Central memory CD4-positive, alpha-beta T cell (primary cell): ENCODE measurements around the gene FOXB1.

Experiments used
- DNase-seq: peaks from one replicate; pipeline ENCODE4 v3.0.0; 2022
- total RNA-seq, 3 experiments: gene quantifications; one replicate each; lab custom pipeline; 2026; lab: John Stamatoyannopoulos, UW

FOXB1 gene
- 0.18 to 0.77 (median 0.22) reads per million in 3 experiments for total RNA-seq

DNA sequence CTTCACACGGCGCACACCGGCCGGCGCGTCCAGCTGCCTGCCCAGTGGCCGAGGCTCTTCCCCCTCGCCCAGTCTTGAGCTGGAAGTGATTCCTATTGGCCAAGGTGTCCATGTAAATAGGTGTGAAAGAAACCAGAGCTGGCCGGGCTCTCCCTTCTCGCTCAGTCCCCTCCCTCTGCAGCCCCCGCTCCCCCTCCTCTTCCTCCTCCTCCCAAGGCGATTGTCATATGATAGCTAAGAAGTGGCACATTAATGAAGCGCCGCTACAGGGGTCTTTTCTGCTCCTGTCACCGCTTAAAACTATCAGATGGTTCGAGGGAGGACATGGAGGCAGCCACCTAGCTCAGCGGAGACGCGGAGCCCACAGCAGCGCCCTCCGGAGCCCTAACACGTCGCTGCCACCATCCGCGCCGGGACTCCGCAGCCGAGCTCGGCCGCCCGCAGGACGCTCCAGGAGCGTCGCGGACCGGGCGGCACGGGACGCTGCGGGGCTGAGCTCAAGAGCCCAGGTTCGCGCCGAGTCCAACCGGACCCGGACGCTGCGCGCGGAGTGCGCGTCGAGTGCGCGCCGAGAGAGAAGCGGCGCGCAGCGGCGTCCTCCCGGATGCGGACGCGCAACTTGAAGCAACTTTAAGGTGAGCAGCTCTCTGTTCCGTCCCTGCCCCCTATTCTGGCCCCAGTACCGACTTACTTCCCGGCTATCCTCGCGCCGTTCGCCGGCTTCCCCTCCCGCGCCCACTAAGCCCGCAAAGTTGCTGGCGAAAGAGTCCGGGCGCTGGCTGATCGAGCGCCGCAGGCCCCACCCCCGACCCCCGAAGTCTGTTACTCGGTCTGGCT lies at the start of gene FOXB1:
Gene FOXB1 (plus strand): TSS at position 303 of the 837 bp plus-strand sequence. CDS start 653 bp downstream, outside the sequence.
- DNase-seq: no peak

DNA sequence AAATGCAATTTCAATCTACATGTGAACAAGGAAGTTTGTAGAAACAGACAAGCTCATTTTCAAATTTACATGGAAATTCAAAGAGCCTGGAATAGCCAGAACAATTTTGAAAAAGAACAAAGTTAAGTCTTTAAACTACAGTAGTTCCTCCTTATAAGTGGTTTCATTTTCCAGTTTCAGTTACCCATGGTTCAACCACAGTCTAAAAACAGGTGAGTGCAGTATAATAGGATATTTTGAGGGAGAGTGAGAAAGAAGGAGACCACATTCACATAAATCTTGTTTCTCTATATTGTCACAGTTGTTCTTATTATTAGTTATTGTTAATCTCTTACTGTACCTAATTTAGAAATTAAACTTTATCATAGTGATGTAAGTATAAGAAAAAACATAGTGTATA lies 45.8 kb upstream of the FOXB1 start:
- no peak for DNase-seq

DNA sequence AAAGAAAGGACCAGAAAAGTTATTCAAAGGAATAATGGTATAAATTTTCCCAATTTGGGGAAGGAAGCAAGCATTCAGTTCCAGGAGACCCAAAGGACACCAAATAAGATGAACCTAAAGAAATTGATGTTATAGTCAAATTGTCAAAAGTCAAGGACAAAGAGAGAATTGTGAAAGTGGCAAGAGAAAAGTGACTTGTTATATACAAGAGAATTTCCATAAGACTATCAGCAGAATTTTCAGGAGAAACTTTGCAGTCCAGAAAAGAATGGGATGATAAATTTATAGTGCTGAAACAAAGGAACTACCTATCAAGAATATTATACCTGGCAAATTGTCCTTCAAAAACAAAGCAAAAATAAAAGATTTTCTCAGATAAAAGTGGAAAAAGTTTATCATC lies 43.8 kb upstream of the FOXB1 start:
- DNase-seq: no peak

DNA sequence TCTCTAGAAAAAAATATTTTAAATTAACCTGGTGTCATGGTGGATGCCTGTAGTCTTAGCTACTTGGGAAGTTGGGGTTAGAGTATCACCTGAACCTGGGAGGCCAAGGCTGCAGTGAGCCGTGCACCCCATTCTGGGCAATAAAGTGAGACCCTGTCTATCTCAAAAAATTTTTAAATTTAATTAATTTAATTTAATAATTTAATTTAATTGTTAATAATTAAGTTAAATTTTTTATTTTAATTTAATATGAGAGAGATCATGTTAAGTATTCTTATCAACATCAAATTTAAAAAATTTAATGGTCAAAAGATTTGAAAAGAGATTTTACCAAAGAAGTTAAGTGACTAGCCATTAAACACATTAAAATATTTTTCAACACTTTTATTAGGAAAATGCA lies 40.8 kb upstream of the FOXB1 start:
- no peak for DNase-seq

DNA sequence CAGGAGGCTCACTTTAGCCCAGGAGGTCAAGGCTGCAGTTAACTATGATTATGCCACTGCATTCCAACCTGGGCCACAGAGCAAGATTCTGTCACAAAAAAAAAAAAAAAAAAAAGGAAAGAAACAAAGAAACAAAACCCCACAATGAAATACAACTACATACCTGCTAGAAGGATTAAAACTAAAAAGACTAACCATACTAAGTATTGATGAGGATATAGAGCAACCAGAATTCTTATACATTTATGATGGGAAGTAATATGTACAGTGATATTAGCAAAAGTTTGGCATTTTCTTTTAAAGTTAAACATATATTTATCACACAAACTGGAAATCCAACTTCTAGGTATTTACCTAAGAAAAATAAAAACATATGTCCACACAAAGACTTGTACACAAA lies 40.2 kb upstream of the FOXB1 start:
- no peak for DNase-seq

DNA sequence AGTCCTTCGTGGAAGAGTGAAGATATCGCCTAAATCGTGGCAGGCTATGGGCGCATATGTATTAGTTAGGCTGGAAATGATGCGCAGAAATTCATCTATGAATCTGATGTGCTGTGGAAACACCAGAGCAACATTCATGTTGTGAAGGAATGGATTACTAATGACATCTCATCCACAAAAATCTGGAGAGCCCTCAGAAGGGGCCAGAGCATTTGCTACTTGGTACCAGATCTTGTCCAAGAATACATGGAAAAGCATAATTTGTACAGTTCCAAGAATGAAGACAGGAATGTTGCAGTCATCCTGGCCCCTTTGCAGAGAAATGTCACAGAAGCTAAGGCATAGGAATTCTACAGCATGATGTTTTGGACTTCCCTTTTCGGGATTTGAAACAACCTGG lies 38.4 kb upstream of the FOXB1 start:
- no peak for DNase-seq

DNA sequence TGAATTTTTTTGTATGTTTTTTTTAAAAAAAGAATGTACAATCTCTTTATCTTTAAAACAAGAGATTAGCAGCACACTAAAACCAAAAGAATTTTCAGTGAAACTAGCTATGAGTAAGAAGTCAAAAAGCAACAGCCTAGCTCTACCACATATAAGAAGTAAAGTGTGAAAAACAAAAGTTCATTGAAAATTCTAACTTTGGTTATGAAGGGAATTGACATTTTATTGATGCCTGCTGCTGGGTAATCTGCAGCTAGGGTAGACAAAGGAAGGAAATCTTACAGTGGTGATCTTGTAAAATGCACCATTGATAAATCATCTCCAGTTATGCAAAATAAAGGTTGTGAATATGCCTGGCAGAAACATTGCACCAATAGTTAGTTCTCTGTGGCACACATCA lies 37.8 kb upstream of the FOXB1 start:
- no peak for DNase-seq

DNA sequence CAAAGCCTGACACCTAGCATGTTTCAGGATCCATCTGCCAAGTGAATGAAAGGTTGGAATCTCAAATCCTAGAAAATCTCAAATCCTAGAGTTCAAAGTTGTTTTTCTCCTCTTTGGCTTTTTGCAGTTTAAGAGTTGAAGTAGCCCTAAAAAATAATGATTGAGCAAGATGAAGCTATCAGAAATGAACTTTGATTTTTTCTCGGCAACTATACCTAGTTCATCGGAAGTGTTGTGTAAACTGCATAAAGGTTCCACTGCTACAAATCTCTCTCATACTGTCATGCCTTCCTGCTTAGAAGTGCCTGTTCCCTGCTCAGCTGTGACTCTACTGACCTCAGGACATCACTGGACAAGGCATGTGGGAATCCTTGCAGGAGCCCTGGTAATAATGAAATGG lies 35.8 kb upstream of the FOXB1 start:
- DNase-seq: no peak

DNA sequence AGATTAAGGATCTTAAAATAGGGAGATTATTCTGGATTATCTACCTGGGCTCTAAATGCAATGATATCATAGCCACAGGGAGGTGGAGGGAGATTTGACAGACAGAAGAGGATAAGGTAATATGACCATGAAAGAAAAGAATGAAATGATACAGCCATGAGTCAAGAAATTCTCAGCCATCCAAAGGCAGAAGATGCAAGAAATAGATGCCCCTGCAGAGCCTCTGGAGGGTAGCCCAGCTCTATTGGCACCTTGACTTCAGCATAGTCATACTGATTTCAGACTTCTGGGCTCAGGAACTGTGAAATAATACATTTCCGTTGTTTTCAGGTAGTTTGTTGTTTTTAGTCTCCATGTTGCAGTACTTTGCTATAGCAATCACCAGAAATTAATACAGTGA lies 31.9 kb upstream of the FOXB1 start:
- no peak for DNase-seq

DNA sequence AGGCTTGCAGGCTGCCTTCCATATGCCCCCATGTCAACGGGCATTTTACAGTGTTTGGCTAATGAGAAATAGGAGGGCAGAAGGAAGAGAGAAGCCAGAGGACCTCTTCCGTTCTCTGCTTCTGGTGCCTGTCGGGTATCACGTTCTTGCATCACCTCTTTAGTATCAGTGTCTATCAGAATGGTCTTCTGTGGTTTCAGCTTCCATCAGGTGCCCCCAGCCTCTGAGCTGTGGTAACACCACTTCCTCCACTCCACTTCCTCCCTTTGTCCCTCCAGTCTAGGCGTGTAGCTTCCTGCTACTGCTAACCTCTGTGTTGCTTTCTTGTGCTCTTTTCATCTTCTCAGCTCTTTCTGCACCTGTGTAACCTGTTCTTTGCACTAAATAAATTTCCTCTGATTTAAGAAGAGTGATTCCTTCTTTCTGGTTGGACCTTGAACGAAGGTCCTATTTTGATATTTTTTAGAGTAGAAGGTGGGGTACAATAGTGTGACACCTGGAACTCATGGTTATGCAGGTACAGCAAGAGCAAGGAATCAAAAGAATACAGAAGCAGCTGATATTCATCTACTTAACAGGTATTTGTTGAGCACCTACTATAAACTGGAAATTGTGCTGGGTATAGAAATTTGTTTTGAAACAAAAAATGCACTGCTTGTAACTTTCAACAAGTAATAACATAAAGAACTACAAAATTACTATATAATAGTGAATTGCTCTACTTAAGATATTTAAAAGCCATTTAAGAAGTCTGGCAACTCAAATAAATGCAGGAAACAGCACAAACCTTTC lies 27.4 kb upstream of the FOXB1 start:
- peak; percentile 86 for DNase-seq

DNA sequence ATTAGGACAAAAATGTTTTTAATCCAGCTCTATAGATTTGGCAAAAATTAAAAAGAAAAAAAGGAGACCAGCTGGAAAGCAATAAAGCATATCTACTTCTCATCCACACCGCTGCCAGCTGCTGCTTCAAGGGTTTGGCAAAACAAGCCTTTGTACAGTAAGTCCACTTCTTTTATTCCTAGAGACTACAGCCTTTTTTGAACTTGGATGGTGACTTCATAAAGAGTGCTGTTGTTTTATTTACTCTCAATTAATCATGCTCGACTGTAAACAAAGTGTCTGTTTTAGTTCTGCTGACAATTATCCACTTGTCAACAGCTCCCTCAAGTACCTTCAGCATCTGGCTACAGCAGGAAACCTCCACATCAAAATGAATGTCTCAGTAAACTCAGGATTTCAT lies 12.3 kb upstream of the FOXB1 start:
- DNase-seq: no peak

DNA sequence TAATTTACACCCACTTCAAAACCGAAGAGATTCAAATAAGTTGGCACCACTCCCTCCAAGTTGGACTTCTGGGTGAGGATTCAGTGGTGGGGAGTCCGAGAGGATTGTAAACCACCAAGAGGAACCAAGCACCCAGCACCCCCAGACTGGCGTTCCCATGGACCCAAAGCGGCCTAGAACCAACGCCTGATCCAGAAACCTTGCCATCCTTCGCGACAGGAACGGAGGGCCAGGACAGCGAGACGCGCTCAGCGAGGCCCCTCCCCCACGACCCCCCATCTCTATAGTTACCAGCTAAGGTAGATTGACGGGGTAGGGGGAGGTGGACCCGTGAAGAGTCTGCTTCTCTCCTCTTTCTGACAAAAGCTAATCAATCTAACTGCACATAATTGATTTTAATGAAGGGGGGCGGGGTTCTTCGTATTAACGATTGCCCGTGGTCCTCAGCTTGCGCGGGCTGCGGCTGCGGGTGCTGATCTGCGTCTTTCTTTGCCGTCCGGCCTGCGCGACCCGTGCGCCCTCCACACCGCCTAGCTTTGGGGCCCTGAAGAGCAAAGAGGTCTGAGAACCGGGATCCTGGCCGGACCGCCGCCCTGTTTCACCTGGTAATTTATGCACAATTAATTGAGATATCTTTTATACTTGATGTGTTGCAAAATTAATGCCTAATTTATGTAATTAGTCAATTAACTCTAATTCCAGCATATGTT lies 10.9 kb upstream of the FOXB1 start:
- DNase-seq: no peak

DNA sequence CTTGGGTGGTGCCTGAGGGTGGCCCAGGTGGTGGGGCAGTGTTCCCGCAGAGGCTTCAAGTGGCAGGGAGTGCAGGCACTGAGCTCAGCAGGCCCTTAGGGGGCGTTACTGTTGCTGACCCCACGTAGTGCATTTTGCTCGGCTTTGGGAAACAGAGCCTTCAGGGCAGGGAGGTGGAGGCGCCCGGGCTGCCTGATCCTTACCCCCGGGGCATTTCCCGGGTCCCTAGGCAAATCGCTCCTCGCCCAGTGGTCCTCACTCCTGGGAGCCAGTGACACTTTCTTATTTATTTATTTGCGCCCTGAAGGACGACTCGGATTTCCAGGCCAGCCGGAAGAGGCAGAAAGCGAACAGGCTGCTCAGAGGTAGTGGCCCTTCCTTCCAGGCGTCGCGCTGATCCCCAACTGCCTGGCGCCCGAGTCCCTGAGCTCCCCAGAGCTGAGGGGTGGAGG lies 10.1 kb upstream of the FOXB1 start:
- no peak for DNase-seq

DNA sequence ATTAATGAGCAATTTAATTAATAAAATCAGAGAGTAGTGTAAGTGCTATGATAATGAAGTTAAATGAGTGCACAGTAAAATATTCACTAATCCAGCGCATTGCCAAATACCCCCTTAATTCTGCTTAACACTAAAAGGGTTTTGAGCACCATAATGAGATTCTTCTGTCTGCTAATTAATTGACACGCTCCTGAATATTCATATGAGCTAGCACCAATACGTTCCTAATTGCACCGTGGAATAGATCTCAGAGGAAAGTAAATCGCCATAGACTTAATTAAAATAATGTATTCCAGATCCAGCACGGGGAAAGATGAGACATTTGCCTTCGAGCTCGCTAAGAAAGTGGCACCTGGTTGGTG lies 9.6 kb upstream of the FOXB1 start:
- DNase-seq: no peak

DNA sequence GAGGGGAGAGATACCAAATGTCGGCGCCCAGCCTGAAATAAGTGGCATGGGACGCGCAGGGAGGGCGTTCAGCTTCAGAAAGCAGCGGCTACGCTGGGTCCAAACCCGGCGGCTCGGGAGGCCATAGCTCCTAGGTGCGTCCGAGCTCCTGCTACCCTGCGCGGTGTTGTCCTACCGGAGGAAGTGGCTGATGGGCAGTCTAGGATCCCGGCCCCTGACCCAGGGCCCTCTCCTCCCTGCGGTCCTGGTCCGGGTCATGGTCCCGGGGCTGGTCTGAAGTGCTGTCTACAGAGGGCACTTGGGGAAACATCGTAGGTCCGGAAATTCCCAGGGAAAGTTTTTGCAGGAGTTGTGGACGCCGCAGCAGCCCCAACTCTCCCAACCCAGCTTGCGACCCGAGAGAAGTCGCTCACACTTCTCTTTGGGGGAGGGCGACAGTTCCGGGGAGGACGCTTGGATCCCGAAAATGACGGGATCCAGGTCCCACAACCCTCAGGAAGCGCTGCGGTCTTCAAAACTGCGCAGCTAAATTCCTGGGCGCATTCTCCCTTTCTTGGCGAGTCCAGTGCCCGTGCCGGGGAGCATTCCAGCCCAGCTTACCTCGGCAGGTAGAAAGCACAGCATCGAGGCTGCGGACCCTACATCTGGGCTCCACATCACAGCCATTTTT lies 9.1 kb upstream of the FOXB1 start:
- no peak for DNase-seq

DNA sequence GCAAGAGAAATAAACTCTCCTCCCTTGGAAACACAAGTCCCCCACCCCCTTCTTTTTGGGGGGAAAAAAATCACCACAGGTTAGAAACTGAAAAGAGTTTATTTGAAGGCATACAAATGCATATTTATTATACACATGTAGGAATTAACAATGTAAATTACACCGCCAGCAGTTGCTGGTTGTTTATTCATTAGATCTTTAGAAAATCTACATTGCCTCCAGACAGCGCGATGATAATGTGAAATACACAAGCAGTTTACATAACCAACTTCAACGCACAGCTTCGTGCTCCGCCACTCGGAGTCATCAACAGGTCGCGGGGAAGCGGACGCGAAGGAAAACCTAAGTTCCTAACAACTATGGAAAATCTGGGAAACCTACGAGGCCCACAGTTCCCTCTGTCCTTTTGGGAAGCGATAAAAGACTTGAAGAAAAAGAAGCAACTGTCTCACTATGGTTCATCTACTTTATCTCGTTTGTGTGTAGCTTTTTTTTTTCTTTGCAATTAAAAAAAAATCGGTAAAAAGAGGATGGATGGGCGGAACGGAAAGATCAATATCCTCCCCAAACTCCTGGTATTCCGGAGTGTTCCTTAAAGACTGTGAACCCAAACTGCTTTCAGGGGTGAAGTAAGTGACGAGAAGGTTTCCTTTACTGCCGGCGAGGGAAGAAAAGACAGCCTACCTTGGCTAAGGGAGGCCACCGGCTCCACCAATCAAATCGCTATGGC lies 8.4 kb upstream of the FOXB1 start:
- no peak for DNase-seq

DNA sequence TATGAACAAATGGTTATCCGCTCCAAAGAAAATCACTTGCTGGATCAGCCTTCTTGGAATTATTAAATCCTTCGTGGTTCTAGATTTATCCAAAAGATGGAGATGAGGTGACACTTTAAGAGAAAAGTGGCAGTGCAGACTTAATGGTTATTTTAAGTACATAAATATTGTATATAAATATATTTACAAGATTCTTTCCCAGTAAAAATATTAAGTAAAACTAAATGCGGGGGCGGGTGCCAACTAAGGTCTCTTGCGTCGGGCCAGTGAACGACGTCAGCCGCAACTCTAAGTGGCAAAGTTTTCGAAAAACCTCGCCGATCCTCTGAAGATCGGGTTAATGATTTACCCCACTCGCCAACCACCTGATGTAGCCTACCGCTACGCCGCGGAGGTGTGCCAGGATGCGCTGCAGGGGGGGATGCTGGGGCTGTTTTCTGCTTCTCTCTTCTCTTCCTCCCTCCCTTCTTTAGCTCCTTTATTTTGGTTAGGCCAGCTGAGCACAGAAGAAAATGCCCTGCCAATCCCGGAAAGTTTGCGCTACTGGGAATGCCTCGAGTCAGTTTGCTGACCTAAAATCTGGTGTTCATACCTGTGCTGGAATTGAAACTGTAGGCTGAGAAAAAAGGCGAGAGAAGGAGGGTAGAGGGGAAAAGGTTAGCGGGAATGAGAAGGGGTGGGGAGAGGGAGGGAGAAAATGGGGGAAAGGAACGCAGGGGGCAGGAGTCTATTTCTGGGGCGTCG lies 7.6 kb upstream of the FOXB1 start:
- no peak for DNase-seq

DNA sequence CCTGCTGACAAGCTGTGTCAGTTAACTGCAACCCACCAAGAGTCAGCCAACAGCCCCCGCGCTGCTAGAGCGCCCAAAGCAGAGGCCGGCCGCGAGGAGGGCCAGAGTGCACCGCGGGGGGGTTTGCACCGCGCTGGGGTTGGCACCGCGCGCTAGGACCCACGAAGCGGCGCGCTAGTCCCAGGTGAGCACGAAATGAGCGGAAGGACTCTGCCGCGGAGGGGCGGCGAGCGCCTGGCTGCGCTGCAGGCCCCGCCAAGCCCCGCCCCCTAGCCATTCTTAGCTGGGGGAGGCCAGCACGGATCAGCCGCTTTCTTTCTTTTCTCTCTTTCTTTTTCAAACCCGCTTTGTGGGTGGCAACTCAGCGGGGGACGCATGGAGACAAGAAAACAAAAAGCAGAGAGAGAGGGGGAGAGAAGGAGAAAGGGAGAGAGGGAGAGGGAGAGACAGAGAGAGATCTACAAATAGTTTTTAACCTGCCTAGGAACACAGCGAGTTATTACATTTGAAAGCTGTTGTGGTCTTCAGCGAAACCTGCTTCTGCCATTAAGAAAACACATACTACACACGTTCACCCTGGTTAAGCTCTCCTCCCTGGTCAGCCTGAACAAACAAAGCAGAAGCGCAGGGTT lies 6.9 kb upstream of the FOXB1 start:
- DNase-seq: no peak

DNA sequence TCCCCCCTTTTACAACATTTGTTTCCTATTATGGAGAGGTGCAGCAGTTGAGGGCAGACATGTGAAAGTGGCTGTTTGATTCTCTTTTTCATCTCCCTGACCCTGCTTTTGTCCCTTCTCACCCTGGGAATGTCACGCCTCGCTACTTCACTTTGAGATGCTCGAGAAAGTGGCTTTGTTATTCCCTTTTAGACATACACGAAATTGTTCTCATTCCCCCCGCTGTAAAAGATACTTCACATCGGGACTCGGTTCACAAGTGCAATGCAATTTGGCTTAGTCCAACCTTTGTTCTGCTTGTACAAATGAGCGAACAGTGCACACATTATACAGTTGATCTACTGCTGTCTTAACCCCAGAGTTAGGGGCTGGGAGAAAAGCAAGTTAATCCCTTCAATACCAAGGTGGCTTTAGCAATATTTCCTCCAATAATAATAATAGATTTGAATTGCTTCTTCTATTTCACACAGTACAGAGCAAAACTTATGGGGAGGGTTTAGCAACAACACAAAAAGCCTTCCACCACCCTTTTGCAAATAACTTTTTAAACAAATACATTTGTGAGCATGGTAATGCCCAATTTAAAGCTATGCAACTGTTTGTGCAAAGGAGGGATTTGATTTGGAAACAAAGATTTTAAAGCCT lies 5.7 kb upstream of the FOXB1 start:
- DNase-seq: no peak

DNA sequence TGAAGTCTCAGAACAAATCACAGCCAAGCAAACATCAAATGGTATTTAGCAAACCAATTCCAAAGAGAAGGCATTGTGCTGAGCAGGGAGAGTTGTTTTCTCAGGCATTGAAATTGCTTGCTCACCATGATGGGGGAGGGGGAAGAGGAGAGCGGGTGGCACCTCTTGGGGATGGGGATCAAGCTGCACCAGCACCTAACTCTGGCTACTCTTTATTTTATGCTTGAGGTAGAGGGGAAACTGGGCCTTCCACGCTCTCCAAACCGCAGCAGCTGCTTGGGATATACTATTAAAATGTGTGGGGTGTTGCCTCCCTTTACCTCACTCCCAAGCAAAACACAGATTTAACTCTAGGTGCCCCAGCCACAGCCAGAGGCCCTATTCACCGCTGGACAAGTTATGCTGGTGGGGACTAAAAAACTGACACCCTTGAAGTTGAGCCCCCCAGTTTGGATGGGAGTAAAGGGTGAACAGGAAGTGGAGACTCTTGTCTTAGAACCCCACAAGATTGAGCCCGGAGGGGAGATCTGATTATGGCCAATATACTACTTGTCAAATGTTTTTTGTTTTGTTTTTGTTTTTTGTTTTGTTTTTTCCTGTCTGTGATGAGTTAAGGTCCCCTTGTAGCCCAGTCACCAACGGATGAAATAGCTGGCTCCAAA lies 5.0 kb upstream of the FOXB1 start:
- no peak for DNase-seq
